Measurements from ENCODE around the gene SF3B2.
A peak's percentile ranks its signal among the peaks of the same experiment; 100 is the strongest.
"Not testable (repeated sequence)": the region's sequence is repeated elsewhere in the genome, so short reads cannot be mapped to it uniquely, and the experiment has no call there.

SF3B2 gene

DNA sequence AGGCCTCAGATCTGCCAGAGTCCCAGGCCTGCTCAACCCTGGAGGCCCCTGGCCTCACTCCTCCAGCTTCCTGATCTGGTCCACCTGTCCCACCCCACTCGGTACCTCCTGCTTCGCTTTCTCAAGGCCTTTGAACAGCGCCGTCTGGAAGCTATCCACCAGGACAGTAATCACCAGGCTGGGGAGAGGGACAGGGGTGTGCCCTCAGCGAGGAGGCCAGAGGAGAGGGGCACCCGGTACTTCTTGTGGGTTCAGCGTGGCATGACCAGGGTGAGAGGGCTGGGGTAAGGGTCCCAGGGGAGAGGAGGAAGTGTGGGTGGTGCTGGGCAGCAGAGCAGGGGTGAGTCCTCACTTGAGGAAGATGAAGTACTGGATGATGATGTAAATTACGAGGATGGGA is 32.0 kb upstream of the SF3B2 start:
- H3K4me2 ChIP-seq: no peak overlapping the region

GRCh38 chr11:66020618-66021357 is 31.4 kb upstream of the SF3B2 start:
- Histone ChIP-seq H3K36me3 (ENCODE audit: insufficient read depth) (no peaks in the 10 kb centered on the region), H4K20me1 (ENCODE audit: insufficient read depth) (no peaks in the 10 kb centered on the region), H3K4me3 (IDR thresholded peaks at IDR 0.05; ENCODE audit: insufficient read depth, low read depth, low read length) (no peak overlapping the region), H3K79me2 (ENCODE audit: insufficient read depth, low read depth) (no peaks in the 10 kb centered on the region), H3K4me1 (ENCODE audit: low read depth, poor library complexity, severe bottlenecking) (peaks cover 20% of the 10 kb centered on the region), H3K4me2 (no peak overlapping the region), H3K27me3 (ENCODE audit: insufficient read depth, low read depth) (no peaks in the 10 kb centered on the region; the same call in 1 of the 2 replicates), H3K27ac (no peak overlapping the region), H3K9ac (no peak overlapping the region), H2AFZ (ENCODE audit: low read depth) (no peak overlapping the region)
- TF ChIP-seq CTCF (conservative IDR thresholded peaks at IDR 0.05; ENCODE audit: low read depth, low read length): no peak

More for the DNA sequence above, 32.0 kb upstream of the SF3B2 start:
- Histone ChIP-seq H3K79me2 (ENCODE audit: insufficient read depth, low read depth) (no peaks in the 10 kb centered on the region), H4K20me1 (ENCODE audit: insufficient read depth) (no peaks in the 10 kb centered on the region), H3K36me3 (ENCODE audit: insufficient read depth) (no peaks in the 10 kb centered on the region), H3K4me3 (IDR thresholded peaks at IDR 0.05; ENCODE audit: insufficient read depth, low read depth, low read length) (no peak overlapping the region), H3K9ac (no peak overlapping the region), H3K27me3 (ENCODE audit: insufficient read depth, low read depth) (no peaks in the 10 kb centered on the region; the same call in 1 of the 2 replicates), H2AFZ (ENCODE audit: low read depth) (no peak overlapping the region), H3K27ac (no peak overlapping the region), H3K4me1 (ENCODE audit: low read depth, poor library complexity, severe bottlenecking) (peaks cover 20% of the 10 kb centered on the region)
- no peak for TF ChIP-seq CTCF (conservative IDR thresholded peaks at IDR 0.05; ENCODE audit: low read depth, low read length)

GRCh38 chr11:66022401-66023185 is 29.6 kb upstream of the SF3B2 start:
- Histone ChIP-seq H3K4me1 (ENCODE audit: low read depth, poor library complexity, severe bottlenecking) (peaks cover 35% of the 10 kb centered on the region), H3K36me3 (ENCODE audit: insufficient read depth) (no peaks in the 10 kb centered on the region), H4K20me1 (ENCODE audit: insufficient read depth) (no peaks in the 10 kb centered on the region), H2AFZ (ENCODE audit: low read depth) (peak overlapping the region; percentile 62), H3K79me2 (ENCODE audit: insufficient read depth, low read depth) (no peaks in the 10 kb centered on the region), H3K27ac (no peak overlapping the region), H3K27me3 (ENCODE audit: insufficient read depth, low read depth) (no peaks in the 10 kb centered on the region; the same call in 1 of the 2 replicates), H3K4me3 (IDR thresholded peaks at IDR 0.05; ENCODE audit: insufficient read depth, low read depth, low read length) (no peak overlapping the region), H3K4me2 (peak overlapping the region; percentile 37), H3K9ac (no peak overlapping the region)
- peak; percentile 94 for TF ChIP-seq CTCF (conservative IDR thresholded peaks at IDR 0.05; ENCODE audit: low read depth, low read length)

DNA sequence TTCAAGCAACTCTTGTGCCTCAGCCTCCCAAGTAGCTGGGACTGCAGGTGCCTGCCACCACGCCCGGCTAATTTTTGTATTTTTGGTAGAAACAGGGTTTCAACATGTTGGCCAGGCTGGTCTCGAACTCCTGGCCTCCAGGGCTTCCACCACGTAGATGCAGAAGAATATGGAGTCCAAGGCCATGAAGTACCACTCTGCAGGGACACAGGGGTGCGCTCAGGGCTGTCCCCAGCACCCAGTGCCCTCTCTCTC is 29.1 kb upstream of the SF3B2 start:
- not testable (repeated sequence) for H3K27ac ChIP-seq; H3K79me2 ChIP-seq (ENCODE audit: insufficient read depth, low read depth); H3K36me3 ChIP-seq (ENCODE audit: insufficient read depth); H3K27me3 ChIP-seq (ENCODE audit: insufficient read depth, low read depth); H3K4me2 ChIP-seq; H3K4me3 ChIP-seq (IDR thresholded peaks at IDR 0.05; ENCODE audit: insufficient read depth, low read depth, low read length); H4K20me1 ChIP-seq (ENCODE audit: insufficient read depth); H3K9ac ChIP-seq
- Histone ChIP-seq H3K4me1 (ENCODE audit: low read depth, poor library complexity, severe bottlenecking) (peaks cover 40% of the 10 kb centered on the region), H2AFZ (ENCODE audit: low read depth) (0 out of 2 replicates have a peak overlapping the region, but pooled peaks have one; percentile 62)
